SIG-M5 (cell line): ENCODE data around the gene ZSCAN20.

Experiments used
- DNase-seq: peaks from one replicate; lab custom pipeline; 2025; lab: John Stamatoyannopoulos, UW

ZSCAN20 gene

DNA sequence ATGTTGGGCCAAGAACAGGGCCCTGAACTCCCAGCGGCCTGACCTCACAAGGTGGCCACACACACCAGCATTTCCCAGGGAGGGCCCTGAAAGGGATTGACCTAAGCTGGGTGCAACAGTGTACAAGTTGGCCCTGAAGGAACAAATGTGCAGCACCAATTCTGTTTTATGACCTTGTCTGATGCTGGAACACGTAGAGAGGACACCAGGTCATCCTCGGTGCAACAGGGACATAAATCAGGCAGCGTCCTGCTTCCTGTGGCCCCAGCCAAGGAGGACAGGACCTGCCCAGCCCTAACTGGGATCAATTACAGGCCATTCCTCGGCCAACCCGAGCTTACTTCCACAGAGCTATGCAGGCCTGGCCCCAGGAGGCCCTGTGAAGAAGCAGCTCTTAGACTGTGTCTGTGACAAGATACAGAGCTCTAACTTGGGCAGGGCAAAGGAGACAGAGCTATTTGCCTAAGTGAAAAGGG is 28.7 kb upstream of the ZSCAN20 start:
- no peak for DNase-seq

DNA sequence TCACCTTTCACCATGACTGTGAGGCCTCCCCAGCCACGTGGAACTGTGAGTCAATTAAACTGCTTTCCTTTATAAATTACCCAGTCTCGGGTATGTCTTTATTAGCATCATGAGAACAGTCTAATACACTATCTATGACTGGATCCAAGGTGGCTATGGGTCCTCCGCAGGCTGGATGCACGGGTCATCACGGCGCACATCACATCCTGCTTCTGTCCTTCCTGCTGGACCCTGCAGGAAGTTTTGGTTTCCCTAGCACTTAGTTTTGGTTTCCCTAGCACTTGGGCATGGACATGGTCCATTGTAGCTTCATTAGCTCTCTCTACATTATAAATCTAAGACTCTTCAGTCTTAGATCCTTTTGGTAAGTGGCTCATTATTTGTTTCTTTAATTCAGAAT is 27.3 kb upstream of the ZSCAN20 start:
- DNase-seq, result no peak

DNA sequence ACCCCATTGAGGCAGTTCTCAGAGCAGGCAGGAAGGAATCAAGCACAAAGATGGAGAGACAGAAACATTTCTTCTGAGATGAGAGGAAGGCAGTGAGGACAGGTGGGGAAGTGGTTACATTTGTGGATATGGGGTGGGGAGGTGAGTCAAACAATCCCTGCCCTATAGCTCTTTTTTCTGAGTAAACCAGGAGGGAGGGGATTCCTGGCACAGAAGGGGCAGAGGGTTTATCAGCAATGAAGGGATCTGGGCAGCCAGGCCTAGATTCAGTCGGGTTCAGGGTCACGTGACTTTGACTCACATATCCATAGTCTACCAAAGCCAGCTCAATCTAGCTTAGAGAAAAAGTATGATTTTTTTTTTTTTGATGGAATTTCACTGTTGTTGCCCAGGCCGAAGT is 25.9 kb upstream of the ZSCAN20 start:
- no peak for DNase-seq

DNA sequence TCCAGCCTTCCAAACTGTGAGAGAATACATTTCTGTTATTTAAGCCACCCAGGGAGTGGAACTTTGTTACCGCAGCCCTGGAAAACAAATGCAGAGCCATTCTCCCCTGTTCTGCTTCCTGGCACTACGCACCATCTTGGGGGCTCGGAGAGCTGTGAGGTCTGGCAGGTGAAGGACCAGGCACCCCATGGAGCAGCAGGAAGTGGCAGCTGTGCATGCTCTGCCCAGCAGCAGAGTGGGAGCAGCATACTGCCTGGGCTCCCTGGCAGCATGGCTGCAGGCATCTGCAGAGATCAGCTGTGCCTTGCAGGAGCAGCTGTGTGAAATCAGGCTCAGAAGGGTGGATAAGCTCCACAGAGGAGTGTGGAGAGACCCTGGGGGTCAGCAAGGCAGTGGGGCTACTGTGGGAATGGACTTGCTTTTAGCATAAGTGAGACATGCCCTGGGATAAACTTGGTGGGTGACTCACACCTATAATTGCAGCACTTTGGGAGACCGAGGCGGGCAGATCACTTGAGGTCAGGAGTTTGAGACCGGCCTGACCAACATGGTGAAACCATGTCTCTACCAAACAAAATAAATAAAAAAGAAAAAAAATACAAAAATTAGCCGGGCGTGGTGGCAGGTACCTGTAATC is 17.7 kb upstream of the ZSCAN20 start:
- no peak for DNase-seq

DNA sequence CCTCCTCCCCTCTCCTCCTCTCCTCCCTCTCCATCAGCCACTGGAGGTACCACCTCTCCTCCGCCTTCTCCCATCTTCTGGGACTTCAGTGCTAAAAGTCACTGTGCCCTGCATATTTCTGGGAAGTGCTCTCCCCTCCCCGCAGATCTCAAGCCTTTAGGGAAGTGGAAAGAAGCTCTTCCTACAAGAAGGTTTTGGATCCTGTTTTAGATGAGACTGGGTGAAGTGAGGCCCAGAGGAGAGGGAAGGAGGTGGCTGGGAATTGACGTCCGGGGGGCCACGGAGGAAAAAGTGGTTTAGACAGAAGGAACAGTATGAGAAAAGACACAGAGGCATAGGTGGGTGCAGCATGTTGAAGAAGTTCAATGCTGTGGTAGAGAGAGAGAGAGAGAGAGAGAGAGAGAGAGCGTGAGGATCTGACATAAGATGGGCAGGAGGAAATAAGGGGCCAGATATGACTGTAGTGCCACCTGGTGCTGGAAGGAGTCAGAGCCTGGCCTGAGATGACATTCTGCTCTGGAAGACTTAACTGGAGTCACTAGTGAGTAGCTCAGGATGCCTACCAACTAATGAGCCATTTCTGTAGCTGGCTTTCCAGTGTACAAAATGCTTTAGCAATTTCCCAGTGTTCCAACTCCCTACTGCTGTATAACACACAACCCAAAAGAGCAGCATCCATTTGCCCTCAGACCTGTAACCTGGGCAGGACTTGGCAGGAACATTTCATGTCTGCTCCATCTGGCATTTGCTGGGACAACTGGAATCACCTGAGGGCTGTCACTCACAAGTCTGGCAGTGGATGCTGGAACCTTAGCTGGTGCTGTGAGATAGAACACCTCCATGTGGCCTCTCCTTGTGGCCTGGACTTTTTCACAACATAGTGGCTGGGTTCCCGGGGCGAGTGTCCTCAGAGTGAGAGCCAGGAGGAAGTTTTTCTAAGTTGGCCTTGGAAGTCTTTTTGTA is 16.6 kb upstream of the ZSCAN20 start:
- DNase-seq, result no peak

DNA sequence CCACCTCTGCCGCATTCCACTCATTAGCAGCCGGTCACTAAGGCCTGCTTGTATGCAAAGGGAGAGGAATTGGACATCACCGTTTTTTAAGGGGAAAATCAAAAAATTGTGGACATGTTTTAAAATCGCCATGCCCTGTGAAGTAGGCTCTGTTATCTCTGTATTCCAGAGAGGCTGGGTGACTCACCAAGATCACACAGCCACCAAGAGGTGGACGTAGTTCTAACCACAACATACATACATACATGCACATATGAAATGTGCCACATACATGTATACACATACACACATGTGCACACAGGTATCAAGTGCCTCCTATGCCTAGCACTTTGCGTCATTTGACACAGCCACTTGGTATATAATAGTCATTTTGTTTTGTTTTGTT is 16.0 kb upstream of the ZSCAN20 start:
- no peak for DNase-seq

DNA sequence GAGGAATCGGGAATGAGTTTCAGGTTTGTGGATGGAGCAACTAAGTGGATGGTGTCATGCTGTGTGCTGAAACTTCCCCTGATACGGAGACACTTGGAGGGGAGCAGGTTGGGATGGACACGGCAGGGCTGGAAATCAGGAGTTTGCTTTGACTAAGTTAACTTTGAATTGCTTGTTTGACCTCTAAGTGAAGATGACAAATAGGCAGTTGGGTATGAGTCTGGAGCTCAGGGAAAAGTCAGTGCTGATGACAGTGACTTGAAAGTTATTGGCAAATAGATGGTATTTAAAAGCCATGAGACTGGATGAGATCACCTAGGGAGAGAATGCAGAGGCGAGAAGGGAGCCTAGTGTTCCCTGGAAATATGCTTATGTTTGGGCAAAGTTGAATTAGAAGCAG is 12.8 kb upstream of the ZSCAN20 start:
- DNase-seq, result no peak

DNA sequence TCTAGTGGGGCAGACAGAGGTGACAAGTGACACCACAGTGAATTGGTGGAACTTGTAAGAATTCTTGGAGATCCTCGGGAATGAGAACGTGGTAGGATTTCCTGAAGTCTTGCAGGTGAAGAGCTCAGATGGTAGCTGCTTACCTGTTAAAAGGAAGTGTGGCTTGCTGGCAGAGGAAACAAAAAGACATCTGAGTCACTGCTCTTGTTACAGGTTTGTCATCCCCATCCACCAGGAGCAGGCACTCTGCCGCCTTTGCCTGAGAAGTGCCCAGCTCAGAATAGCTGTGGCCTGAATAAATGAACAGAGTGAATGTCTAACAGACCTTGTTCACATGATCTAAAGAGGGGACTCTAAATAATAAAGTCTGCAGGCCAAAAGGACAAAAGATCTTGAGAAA is 12.3 kb upstream of the ZSCAN20 start:
- no peak for DNase-seq

DNA sequence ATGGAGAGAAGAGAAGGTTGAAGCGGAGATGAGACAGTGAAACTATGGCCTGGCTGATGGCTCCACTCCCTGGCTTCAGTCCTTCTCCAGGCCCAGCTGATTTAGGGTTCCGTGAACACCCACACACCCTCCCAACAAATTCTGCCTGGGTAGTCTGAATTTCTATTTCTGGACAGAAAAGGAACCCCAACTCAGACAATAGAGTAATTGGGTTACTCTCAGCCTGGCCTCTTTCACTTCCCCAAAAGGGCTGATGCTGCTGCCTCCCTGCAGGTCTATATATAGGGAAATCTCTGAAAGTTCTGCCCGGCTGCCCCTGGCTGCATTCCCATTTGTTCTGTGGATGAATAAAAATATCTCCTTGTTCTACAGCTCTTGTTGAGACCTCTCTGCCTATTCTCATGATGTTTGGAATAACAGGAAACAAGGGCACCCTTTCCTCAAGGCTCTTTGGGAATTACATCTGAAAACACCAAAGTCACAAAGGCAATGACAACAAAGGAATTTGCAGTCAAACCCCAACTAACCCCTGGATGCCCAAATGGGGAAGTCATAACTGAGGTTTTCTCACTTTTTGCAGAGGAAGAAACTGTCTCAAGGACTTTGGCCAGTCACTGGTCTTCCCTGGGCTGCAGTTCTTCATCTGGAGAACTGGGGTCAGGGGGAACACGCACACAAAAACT is 11.4 kb upstream of the ZSCAN20 start:
- DNase-seq, result peak; percentile 21

DNA sequence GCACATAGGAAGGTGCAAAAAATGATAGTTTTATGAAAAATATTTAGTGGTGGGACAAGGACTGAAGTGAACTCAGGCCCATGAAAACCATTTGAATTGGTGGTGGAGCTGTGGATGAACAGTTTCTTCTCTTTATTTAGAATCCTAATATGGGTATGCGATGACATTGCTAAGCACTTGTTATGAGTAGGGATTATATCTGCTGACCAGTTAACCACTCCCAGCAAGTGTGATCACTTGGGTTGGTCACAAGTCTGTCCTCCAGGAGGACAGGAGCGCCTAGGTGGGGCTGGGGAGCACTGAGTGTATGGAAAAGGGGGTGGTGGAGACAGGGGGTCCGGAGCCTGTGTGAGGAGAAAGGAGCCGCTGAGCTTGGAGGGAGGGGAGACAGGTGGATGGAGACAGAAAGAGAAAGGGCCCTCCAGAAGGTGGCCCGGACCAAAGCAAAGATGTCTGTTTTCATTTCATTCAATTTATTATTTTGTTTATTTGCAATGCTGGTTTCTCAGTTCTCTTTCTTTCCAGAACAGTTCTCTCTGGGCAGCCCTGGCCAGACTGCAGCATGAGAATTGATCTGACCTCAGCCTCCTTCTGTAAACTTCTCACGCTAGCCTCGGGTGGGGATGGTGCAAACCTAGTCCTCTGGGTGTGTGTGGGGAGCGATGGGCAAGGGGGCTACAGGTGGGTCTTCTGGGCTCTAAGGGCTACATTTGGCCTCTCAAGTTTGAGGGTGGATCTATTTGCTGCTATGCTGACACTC is 9.9 kb upstream of the ZSCAN20 start:
- no peak for DNase-seq

DNA sequence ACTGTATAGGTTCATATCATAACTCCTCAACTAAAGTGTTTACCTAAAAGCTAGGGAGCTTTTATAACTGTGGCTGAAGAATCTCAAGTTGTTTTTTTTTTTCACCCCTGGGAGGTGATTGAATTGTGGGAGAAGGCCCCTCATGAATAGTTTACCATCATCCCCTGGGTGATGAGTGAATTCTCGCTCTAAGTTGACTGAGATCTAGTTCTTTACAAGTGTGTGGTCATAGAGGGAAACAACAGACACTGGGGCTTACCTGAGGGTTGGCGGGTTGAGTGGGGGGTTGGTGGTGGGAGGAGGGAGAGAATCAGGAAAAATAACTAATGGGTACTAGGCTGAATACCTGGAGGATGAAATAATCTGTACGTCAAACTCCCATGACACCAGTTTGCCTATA is 7.9 kb upstream of the ZSCAN20 start:
- no peak for DNase-seq

DNA sequence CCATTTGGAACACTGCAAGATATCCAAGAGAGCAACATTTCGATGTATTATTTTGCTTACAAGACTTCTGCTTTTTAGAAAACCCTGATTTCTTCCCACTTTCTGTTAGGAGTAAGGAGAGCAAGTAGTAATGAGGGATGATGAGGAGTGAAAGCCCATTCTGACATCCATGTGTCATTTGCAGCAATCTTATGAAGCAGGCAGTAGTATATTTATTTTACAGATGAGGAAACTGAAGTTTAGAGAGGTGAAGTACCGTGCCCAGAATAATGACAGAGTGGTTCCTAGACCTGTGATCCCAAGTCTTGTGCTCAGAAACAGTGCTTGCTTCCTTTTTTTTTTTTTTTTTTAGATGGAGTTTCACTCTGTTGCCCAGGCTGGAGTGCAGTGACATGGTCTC is 7.1 kb upstream of the ZSCAN20 start:
- DNase-seq, result no peak

DNA sequence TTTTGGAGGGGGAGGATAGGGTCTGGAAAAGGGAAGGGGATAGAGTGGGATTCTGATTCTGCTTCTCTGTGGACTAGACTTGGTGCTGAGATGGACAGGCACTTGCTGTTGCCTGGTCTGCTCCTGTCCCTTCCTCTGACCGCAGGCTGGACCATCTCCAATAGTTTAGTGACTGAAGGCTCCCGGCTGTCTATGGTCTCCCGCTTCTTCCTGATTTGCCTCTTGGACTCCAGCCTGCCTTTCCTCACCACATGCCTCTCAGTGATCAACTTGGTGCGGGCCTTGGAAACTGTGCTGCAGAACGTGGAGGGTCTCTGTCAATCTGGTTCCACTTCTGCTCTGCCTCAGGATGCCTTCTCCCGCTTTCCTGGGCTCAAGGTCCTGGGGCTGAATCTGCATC is 6.3 kb upstream of the ZSCAN20 start:
- DNase-seq, result no peak

DNA sequence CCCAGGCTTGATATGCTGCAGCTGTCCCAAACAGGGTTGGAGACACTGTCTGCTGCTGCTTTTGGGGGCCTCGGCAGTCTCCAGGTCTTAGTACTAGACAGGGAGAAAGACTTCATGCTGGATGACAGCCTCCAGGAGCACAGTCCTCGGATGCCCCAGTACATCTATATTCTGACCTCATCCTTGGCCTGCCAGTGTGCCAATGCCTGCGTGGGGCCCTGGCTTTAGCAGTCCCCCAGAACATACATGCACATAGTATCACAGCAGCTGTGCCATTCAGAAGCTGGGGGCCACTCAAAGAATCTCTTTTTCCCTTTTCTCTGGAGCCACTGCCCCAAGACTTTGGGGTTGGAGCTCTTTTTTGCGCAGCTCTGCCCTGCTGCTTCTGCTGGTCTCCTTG is 4.4 kb upstream of the ZSCAN20 start:
- no peak for DNase-seq

DNA sequence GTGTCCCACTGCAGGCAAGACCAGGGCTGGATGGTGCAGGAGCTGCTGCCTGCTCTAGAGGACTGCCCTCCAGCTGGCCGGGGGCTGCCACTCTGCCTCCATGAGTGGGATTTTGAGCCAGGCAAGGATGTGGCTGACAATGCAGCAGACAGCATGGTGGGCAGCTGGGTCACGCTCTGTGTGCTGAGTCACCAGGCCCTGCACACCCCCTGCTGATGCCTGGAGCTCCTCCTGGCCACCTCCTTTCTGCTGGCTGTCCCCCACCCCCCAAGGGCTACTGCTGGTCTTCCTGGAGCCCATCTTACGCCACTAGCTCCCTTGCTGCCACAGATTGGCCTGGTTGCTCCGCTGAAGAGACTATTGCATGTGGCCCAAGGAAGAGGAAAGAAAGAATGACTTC is 3.9 kb upstream of the ZSCAN20 start:
- no peak for DNase-seq

DNA sequence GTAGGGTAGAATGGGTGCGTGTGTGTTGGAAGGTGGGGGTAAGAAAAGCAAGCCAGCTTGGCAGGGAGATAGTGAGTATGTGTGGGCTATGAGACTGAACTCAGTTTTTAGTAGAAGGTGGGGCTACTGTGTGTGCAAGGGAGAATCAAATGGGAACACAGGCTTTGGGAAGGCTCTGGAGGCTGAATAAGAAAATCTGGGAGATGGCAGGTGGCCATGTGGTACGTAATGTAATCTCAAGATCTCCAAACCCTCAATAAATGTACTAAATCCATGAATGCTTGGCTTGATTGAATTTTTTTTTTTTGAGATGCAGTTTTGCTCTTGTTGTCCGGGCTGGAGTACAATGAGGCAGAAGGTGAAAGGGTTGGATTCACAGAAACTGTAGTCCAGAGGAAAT is 3.5 kb upstream of the ZSCAN20 start:
- no peak for DNase-seq

DNA sequence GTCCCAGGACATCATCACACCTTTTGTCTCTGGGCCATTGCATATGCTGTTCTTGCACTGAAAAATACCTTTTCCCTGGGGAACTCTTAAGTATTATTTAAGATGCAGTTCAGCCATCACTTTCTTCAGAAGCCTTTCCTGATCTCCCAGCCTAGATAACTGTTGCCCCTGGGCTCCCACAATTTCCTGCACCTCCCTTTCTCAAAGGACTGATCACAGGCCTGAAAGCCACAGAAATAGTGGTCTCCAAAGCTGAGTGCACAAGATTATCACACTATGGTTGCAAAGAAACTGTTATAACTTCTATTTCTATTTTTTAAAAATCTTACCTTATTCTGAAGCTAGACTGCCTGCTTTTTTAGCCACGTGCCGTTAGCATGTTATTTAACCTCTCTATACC is 2.8 kb upstream of the ZSCAN20 start:
- no peak for DNase-seq

DNA sequence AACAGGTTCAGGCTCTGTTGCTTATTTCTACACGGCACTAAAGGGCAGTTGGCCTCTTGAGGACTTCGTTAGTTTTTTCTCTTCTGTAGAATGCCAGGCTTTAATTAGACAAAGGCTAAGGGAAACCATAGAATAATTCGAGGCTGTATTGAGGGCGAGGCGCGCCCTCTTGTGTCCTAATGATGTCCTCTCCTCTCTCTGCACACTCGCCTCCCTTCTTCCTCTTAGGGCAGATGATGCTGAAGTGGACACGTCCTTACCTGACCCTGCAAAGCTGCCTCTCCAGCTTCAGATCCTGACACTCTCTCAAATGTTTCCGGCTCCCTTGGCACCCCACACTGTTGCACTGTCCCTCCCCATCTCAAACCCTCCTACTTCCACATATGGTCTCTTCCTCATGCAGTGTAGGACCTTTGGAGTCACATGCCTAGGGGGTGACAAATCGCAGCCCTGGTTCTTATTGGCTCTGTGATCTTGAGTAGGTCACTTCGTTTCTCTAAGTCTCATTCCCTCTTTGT is 1.9 kb upstream of the ZSCAN20 start:
- no peak for DNase-seq

DNA sequence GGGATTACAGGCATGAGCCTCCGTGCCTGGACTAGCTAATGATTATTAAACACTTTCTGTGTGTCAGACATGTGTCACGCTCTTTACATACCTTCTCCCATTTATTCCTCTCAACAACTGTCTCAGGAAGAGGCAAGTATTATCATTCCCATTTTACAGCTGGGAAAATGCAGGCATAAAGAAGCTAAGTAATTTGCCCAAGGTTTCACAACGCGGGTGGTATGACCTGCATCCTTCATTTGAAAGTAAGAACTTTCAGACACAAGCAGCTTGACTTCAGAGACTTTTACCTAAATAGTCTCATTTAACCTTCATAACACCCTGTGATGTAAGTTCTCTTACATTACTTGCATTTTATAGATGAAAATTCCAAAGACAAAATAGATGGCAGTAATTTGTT is 1.0 kb upstream of the ZSCAN20 start:
- no peak for DNase-seq

DNA sequence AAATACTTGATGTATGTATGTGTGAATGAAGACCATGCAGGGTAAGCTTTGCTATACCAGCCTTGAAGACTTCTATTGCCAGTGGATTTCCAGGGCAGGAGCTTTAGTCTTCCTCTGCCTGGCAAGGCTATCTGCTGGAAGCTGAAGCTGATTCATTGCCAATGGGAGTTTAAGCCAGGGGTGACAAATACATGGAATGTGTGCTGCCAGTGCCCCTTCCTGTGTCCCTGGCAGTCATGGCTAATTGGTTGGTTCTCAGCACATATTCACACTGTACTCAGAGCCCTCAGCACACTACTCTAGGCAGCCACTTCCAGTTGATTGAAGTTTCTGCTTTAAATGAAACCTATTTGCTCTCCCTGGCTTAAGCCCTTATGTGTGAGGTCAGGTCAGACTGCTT is 1.5 kb downstream of the ZSCAN20 start:
- DNase-seq, result no peak

DNA sequence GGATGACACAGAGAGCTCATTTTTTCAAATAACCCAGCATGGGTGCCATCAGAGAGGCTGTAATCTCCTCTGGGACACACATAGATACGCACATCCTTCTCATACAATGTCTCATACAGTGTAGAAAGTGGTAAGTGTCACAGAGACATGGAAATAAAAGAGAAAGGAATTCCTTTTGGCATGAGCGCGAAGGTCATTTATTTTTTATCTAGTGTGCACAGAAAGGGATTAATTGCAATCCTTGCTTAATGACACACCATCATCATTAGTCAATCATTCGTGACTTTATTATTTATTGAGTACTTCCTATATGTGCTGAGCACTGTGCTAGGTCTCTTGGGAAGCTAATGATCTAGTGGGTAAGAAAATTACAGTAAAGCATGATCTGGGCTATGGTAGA is 5.0 kb downstream of the ZSCAN20 start:
- no peak for DNase-seq

DNA sequence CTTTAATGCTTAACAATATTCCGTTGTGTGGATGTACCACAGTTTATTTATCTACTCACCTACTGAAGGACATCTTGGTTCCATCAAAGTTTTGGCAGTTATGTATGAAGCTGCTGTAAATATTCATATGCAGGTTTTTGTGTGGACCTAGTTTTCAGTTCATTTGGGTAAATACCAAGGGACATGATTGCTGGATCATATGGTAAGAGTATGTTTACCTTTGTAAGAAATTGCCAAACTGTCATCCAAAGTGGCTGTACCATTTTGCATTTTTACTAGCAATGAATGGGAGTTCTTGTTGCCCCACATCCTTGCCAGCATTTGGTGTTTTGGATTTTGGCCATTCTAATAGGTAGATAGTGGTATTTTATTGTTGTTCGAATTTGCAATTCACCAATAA is 10.0 kb downstream of the ZSCAN20 start:
- no peak for DNase-seq
